Osteocyte (in vitro differentiated cells): ENCODE data around the gene PPP2R2D. TPM values are rescaled to one million over a fixed set of nuclear protein-coding genes. Genes with fewer than 3 reads are reported as not detected.
A peak's percentile ranks its signal among the peaks of the same experiment; 100 is the strongest.
"Not testable (repeated sequence)": the region's sequence is repeated elsewhere in the genome, so short reads cannot be mapped to it uniquely, and the experiment has no call there.

ENCODE experiments used
- DNase-seq: peaks from one replicate; pipeline ENCODE4 v3.0.0; 2021; ENCODE audit warnings: mixed read lengths; ENCODE audit not compliant: unreplicated experiment; ENCODE audit errors: extremely low spot score
- H3K27ac Mint-ChIP-seq: one replicate; pipeline ENCODE4 v1.8.0; 2021; ENCODE audit warnings: mild to moderate bottlenecking, mixed read lengths; ENCODE audit not compliant: unreplicated experiment
- H3K27me3 Mint-ChIP-seq: one replicate; pipeline ENCODE4 v1.8.0; 2021; ENCODE audit warnings: mixed read lengths; ENCODE audit not compliant: unreplicated experiment
- H3K36me3 Mint-ChIP-seq: one replicate; pipeline ENCODE4 v1.8.0; 2021; ENCODE audit warnings: mixed read lengths; ENCODE audit not compliant: unreplicated experiment
- H3K4me1 Mint-ChIP-seq: one replicate; pipeline ENCODE4 v1.8.0; 2021; ENCODE audit warnings: mixed read lengths; ENCODE audit not compliant: unreplicated experiment
- H3K4me3 Mint-ChIP-seq: one replicate; pipeline ENCODE4 v1.8.0; 2021; ENCODE audit warnings: mild to moderate bottlenecking, moderate library complexity, mixed read lengths; ENCODE audit not compliant: unreplicated experiment
- H3K9me3 Mint-ChIP-seq: one replicate; pipeline ENCODE4 v1.8.0; 2021; ENCODE audit warnings: mixed read lengths; ENCODE audit not compliant: unreplicated experiment
- CTCF ChIP-seq: fragments of 200-600 bp; sonication (generic); IDR thresholded peaks from 2 replicates; pipeline ENCODE4 v1.5.0; 2021; ENCODE audit warnings: antibody characterized with exemption, mild to moderate bottlenecking, moderate library complexity
- total RNA-seq: library from RNA; stranded (reverse); gene quantifications from 2 replicates; pipeline ENCODE4 v1.2.1, GENCODE V29; 2021

The PPP2R2D gene
- total RNA-seq, 1 donor from 2014 or later: 28.9 TPM

GRCh38 chr10:131915990-131916766 lies 15.4 kb downstream of the PPP2R2D start:
- Mint-ChIP-seq H3K4me1 (peaks cover 4% of the 10 kb centered on the region), H3K27me3 (no peaks in the 10 kb centered on the region), H3K9me3 (no peaks in the 10 kb centered on the region), H3K27ac (peak overlapping the region; percentile 8), H3K4me3 (no peak overlapping the region), H3K36me3 (peaks cover 12% of the 10 kb centered on the region)
- no peak for TF ChIP-seq CTCF
- DNase-seq: no peak

- H3K27ac Mint-ChIP-seq, H3K9me3 Mint-ChIP-seq: not testable (repeated sequence)
Measured at GRCh38 chr10:131916767-131917160, 16.0 kb downstream of the PPP2R2D start.

GRCh38 chr10:131917496-131917895 lies 16.7 kb downstream of the PPP2R2D start:
- H3K27ac Mint-ChIP-seq, H3K9me3 Mint-ChIP-seq, H3K4me1 Mint-ChIP-seq, H3K4me3 Mint-ChIP-seq, H3K36me3 Mint-ChIP-seq, DNase-seq, H3K27me3 Mint-ChIP-seq: not testable (repeated sequence)

More at GRCh38 chr10:131916767-131917160, 16.0 kb downstream of the PPP2R2D start:
- H3K27me3 Mint-ChIP-seq, DNase-seq, H3K36me3 Mint-ChIP-seq, H3K4me3 Mint-ChIP-seq, H3K4me1 Mint-ChIP-seq: not testable (repeated sequence)

GRCh38 chr10:131919461-131919860 lies 18.7 kb downstream of the PPP2R2D start:
- H3K4me1 Mint-ChIP-seq: peaks cover 14% of the 10 kb centered on the region
- not testable (repeated sequence) for H3K36me3 Mint-ChIP-seq, H3K27ac Mint-ChIP-seq, H3K9me3 Mint-ChIP-seq, H3K4me3 Mint-ChIP-seq, DNase-seq, H3K27me3 Mint-ChIP-seq

- Mint-ChIP-seq H3K27me3 (no peaks in the 10 kb centered on the region), H3K4me3 (no peak overlapping the region), H3K9me3 (no peaks in the 10 kb centered on the region), H3K4me1 (peaks cover 14% of the 10 kb centered on the region), H3K27ac (no peak overlapping the region), H3K36me3 (no peaks in the 10 kb centered on the region)
- no peak for TF ChIP-seq CTCF
- DNase-seq: no peak
Measured at GRCh38 chr10:131920151-131920550, 19.3 kb downstream of the PPP2R2D start.

- no peak for TF ChIP-seq CTCF
- H3K36me3 Mint-ChIP-seq: peaks cover 4% of the 10 kb centered on the region
- no peak for DNase-seq
- peaks cover 14% of the 10 kb centered on the region for H3K4me1 Mint-ChIP-seq
- H3K27ac Mint-ChIP-seq: no peak overlapping the region
- H3K9me3 Mint-ChIP-seq: no peaks in the 10 kb centered on the region
- H3K27me3 Mint-ChIP-seq: no peaks in the 10 kb centered on the region
- H3K4me3 Mint-ChIP-seq: no peak overlapping the region
Measured at GRCh38 chr10:131920693-131921092, 19.9 kb downstream of the PPP2R2D start.
